CD4-positive, alpha-beta T cell treated with Interleukin-2 at 100 ng/mL for 4 hours (primary cell): ENCODE data around the gene THBS3.
A peak's percentile ranks its signal among the peaks of the same experiment; 100 is the strongest.

ENCODE experiments used
- DNase-seq: peaks from one replicate; pipeline ENCODE4 v3.0.0-alpha.2; 2020; ENCODE audit warnings: low spot score

THBS3 gene

GRCh38 chr1:155187456-155187891 is 20.2 kb downstream of the THBS3 start:
- DNase-seq = no peak

DNA sequence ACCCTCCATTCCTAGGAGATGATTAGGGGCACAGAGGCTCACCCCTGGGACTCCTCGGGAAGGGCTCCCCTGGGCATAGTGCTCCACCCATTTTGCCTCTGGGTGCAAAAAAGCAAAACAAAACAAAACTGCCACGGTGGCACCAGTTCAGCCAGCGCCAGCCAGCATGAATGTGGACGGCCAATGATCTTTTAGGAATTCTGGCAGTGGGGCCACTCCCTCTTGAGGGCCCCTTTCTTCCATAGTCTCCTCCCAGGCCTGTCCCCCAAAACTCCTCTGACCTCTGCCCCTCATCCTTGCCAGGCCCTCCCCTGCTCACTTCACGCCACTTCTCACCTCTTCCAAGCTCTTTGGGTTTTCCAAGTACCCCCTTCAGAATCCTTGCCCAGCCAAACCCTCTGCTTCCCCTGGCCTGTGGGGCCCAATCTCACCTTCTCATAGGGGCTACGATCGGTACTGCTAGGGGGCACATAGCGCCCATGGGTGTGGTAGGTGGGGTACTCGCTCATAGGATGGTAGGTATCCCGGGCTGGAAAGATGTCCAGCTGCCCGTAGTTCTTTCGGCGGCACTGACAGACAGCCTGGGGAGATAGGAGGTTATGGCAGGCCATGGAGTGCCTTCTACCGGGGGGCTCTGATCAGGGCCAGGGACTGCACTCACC is 20.8 kb downstream of the THBS3 start:
- DNase-seq = no peak

DNA sequence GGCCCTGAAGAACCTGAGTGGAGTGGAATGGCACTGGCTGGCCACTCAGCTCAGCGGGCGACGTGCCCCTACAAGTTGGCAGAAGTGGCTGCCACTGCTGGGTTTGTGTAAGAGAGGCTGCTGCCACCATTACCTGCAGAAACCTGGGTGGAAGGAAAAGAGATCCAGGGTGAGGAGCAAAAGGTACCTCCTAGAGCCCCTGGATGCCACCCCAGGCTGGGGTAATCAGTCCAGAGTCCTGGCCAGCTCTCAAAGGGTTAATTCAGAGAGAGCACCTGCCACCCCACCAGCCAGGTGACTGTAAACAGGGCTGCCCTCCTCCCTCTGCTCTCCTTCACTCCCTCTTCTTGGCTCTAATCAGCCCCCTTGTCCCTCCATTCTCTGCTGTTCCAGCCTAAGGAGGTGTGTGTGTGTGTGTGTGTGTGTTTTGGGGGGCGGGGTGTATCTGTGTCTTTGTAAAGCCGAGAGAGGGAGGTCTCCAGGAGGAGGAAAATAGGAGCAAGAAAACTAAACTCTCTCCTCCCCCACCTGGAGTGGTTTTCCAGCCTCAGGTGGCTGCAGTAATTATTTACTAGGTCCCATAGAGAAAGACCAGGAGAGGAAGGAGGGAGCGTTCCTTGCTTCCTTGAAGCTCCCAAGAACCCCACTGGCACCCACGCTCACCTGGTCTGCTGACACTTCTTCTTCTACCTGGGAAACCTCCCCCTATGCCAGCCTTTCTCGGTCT is 21.5 kb downstream of the THBS3 start:
- no peak for DNase-seq

DNA sequence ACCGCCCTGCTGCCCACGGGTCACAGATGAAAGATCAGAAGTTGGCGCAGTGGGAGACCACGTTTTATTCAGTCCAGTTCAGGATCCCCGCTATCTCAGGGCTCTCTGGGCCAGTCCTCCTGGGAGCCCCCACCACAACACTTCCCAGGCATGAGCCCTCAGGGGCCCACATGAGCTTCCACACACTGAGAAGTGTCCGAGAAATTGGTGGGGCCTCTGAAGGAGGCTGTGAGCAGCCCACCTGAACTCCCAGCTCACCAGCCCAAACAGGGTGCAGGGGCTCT is 22.0 kb downstream of the THBS3 start:
- no peak for DNase-seq

- no peak for DNase-seq
Observed at GRCh38 chr1:155184835-155185782, 22.6 kb downstream of the THBS3 start.

DNA sequence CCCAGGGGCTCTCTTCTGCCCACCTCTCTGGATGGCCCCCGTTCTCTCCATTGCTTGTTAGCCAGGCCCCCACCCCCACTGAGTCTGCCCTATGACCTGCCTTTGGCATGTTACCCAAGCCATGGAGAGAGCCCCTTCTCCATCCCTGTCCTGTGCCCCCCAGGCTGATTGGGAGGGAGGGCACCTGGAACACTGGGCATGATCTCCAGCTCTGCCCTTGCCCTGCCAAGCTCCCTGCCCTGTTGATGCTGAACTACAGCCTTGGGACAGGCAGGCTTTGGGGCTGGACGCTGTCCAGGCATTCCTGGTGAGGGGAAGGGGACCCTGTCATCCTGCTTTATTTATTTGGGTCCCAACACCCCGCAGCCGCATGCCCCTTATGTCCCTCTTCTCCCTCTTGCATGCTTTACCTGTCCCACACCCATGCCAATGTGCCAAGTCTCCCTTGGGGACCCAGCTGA is 23.3 kb downstream of the THBS3 start:
- DNase-seq = no peak

GRCh38 chr1:155183775-155184221 is 23.9 kb downstream of the THBS3 start:
- DNase-seq = no peak

- no peak for DNase-seq
Observed at GRCh38 chr1:155182052-155182550, 25.6 kb downstream of the THBS3 start.

DNA sequence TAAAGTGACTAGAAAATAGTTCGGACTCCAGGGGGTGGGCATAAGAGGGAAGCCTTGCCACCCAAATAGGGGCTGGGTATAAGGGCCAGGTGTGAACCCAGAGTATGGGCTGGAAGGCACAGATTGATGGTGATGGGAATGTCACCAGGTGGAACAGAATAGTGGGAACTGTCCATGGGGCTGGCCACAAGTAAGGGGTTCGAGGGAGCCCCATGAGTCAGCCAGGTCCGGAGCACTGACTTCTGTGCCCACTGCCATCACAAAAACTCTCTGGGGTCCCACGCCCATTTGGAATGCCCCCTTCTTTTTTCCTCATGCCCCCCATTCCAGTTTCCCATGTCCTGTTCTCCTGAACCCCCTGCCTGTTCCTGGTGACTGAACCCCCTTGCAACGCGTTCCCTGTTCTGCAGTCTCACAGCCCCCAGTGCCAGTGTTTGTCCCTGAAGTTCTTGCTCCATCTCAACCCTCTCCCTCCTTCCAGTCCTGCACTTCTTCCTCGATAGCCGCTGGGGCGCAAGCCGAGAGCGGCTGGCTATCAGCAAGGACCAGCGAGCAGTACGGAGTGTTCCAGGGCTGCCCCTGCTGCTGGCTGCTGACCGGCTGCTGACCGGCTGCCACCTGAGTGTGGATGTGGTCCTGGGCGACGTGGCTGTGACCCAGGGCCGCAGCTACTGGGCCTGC is 26.2 kb downstream of the THBS3 start:
- no peak for DNase-seq

DNA sequence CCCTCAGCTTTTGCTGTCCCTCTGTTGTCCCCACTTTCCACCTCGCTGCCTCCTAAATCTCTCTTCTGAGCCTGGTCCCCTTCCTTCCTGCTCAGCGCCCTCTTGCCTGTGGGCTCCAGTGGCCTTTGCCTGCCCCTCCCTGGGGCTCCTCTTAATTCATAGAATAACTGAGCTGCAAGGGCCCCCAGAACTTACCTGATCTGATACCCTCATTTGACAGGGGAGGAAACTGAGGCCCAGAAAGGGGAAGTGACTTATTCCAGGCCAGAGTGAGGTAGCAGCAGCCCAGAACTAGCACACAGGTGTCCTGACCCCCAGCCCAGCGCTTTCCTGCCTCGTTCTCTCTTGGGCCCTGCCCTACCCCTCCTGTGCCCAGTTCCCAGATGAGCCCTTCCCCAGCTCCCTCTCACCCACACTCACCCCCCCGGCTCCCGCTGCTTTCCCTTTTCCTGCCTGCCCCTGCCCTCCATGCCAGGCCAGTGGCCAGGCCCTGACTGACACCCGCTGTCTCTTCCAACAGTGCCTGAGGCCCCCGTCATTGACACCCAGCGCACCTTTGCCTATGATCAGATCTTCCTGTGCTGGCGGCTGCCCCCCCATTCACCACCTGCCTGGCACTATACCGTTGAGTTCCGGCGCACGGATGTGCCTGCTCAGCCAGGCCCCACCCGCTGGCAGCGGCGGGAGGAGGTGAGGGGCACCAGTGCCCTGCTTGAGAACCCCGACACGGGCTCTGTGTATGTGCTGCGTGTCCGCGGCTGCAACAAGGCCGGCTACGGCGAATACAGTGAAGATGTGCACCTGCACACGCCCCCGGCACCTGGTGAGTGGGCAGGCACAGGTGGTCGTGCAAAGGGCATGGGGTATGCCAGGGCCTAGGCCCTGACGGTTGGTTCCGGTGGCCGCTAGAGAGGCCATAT is 28.3 kb downstream of the THBS3 start:
- no peak for DNase-seq

- no peak for DNase-seq
Observed at GRCh38 chr1:155178441-155179111, 29.1 kb downstream of the THBS3 start.

DNA sequence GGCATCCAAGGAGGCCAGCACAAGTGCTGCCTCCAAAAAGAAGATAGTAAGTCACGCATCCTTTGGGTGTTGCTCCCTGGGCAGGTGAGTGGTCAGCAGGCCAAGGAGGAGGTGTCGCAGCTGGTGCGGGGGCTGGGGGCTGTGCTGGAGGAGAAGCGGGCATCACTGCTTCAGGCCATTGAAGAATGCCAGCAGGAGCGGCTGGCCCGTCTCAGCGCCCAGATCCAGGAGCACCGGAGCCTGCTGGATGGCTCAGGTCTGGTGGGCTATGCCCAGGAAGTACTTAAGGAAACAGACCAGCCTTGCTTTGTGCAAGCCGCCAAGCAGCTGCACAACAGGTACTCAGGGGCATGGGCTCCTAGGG is 29.8 kb downstream of the THBS3 start:
- DNase-seq = no peak

DNA sequence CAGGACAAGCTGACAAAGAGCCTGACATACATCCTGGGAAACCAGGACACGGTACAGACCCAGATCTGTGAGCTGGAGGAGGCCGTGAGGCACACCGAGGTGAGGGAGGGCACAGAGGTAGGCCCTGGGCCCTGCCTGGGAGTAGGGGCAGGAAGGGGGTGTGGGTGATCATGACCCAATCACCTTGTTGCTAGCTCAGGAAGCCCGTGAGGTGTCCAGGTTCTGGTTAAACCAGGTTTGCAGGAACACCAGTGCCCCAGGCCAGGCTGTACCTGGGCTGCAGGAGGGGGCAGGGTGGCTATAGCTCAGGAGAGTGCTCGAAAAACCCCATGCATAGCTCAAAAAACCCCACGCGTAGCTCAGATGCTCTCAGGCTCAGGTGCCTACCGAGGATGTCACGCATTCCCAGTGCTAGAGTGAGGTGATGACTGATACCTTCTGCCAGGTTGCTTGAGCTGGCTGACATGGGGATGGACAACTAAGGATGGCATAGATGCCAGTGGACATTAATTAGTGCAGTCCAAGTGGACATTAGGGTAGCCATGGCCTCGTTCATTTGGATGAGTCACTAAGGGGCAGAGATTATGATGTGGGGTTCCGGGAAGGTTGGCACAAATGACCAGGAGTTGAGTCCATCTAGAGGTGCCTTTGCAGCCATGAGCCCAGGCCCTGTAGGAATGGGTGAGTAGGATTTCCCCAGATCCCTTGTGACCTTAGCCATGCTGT is 30.3 kb downstream of the THBS3 start:
- DNase-seq = no peak

GRCh38 chr1:155176544-155177071 is 31.1 kb downstream of the THBS3 start:
- peak; percentile 89 for DNase-seq

DNA sequence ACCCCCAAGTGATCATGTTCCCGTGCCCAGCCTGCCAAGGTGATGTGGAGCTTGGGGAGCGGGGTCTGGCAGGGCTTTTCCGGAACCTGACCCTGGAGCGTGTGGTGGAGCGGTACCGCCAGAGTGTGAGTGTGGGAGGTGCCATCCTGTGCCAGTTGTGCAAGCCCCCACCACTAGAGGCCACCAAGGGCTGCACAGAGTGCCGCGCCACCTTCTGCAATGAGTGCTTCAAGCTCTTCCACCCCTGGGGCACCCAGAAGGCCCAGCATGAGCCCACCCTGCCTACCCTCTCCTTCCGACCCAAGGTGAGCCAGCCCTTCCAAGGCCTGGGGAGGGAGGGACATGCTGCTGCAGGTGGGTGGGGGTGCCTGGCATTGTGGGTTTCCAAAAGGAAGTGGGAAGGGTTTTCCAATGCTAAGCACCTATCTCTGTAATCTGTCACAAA is 31.7 kb downstream of the THBS3 start:
- DNase-seq = peak; percentile 30

GRCh38 chr1:155175281-155175926 is 32.3 kb downstream of the THBS3 start:
- no peak for DNase-seq

GRCh38 chr1:155174324-155175280 is 33.1 kb downstream of the THBS3 start:
- DNase-seq = peak; percentile 73
